GM21390 (cell line): ENCODE measurements around the gene NFAT5.
A peak's percentile ranks its signal among the peaks of the same experiment; 100 is the strongest.
"Not testable (repeated sequence)": the region's sequence is repeated elsewhere in the genome, so short reads cannot be mapped to it uniquely, and the experiment has no call there.

Experiments used
- ATAC-seq: cut with Tn5 transposase; IDR thresholded peaks from one replicate; pipeline ENCODE4 v1.9.1; 2021; ENCODE audit not compliant: unreplicated experiment

NFAT5 gene

GRCh38 chr16:69546663-69547062 lies 19.1 kb upstream of the NFAT5 start:
- not testable (repeated sequence) for ATAC-seq

DNA sequence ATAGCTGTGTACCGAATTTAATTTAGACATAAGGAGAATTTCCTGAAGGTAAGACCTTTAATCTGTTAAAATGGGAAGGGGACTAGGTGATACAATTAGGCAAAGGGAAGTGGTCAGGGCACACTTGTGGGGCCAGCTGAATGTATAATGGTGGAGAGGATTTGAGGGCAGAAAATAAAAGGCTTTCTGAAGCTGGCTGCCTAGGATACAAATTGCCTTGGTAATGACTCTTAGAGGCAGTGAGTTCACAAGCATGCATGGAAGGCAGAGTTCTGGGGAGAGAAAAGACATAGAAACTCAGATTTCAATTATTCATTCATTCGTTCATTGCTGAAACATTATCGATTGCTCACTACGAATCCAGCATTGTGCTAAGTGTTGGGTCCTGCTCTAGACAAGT lies 12.4 kb upstream of the NFAT5 start:
- no peak for ATAC-seq

GRCh38 chr16:69554495-69554894 lies 11.3 kb upstream of the NFAT5 start:
- no peak for ATAC-seq

GRCh38 chr16:69555437-69555836 lies 10.3 kb upstream of the NFAT5 start:
- ATAC-seq: no peak

DNA sequence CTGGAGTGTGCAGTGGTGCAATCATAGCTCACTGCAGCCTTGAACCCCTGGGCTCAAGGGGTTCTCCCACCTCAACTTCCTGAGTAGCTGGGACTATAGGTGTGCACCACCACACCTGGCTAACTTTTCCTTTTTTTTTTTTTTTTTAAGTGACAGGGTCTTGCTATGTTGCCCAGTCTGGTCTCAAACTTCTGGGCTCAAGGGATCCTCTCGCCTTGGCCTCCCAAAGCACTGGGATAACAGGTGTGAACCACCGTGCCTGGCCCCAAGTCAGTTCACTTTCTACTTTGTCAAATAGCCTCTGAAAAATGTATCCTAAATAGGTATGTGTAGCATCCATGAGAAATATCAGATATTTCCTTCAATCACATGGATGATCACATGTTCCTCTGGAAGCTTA lies 9.9 kb upstream of the NFAT5 start:
- no peak for ATAC-seq

DNA sequence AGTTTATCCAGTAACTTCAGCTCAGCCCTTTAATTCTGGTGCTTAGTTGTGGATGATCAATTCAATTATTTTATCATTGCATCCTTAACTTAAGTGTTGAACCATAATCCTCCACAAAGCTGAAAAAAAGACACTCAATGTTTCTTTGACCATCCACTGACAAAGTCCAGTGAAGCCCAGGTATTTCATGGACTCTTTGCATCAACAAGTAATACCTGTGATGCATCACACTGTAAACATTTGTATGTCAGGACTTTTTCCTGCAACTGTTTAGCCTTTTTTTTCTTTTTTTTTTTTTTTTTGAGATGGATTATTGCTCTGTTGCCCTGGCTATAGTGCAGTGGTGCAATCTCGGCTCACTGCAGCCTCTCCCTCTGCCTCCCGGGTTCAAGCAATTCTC lies 6.6 kb upstream of the NFAT5 start:
- no peak for ATAC-seq

GRCh38 chr16:69561367-69561766 lies 4.4 kb upstream of the NFAT5 start:
- not testable (repeated sequence) for ATAC-seq

- ATAC-seq: no peak
Measured at GRCh38 chr16:69561901-69562300, 3.9 kb upstream of the NFAT5 start.

GRCh38 chr16:69562813-69563212 lies 3.0 kb upstream of the NFAT5 start:
- no peak for ATAC-seq

- peak; percentile 43 for ATAC-seq
Measured at GRCh38 chr16:69563605-69564580, 1.9 kb upstream of the NFAT5 start.

GRCh38 chr16:69564845-69565670 lies 708 bp upstream of the NFAT5 start:
- ATAC-seq: no peak

DNA sequence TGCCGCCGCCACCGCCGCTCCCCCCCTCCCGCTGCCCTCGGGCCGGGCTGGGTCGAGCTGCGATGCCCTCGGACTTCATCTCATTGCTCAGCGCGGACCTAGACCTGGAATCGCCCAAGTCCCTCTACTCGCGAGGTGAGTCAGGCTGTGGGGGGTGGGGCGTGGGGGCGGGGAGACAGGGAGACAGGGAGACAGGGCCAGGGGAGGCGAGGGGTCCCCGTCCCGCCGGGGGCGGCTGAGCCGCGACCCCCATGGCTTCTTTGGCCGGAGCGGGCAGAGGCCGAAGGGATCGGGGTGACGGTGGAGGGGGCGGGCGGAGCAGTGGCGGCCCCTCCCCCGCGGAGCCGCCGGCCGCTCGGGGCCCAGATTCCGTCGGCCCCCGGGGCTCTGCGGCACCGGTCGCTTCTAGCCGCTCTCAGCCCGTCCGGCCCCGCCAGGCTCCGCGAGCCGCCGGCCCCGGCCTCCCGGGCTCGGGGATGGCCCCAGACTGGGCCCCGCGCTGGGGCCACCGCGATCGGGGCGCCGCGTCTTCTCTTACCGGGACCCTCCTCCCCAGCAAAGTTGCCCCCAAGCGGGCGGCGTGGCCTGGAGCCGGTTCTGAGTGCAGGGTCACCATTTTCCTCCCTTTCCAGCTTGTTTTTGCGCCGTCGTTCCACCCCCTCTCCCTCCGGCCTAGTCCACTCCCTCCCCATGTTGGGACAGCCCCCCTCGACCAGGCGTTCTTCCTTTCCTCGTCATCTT lies 644 bp downstream of the NFAT5 start:
- no peak for ATAC-seq

GRCh38 chr16:69566981-69567680 lies 1.4 kb downstream of the NFAT5 start:
- no peak for ATAC-seq

GRCh38 chr16:69568676-69569075 lies 2.9 kb downstream of the NFAT5 start:
- ATAC-seq: no peak

GRCh38 chr16:69578771-69579170 lies 13.0 kb downstream of the NFAT5 start:
- not testable (repeated sequence) for ATAC-seq

- no peak for ATAC-seq
Measured at GRCh38 chr16:69579783-69580481, 14.2 kb downstream of the NFAT5 start.

GRCh38 chr16:69581297-69581696 lies 15.5 kb downstream of the NFAT5 start:
- ATAC-seq: no peak

DNA sequence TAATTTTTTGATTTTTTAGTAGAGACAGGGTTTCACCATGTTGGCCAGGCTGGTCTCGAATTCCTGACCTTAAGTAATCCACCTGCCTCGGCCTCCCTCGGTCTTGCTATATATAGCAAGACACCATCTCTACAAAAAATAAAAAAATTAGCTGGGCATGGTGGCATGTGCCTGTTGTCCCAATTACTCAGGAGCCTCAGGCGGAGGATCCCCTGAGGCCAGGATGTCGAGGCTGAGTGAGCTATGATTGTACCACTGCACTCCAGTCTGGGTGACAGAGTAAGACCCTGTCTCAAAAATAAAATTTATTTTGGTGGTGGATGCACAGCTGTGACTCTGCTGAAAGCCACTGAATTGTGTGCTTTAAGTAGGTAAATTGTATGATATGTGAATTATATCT lies 18.7 kb downstream of the NFAT5 start:
- not testable (repeated sequence) for ATAC-seq

GRCh38 chr16:69589434-69590269 lies 23.9 kb downstream of the NFAT5 start:
- no peak for ATAC-seq
